Esophagus muscularis mucosa (tissue), 4 donors: ENCODE measurements around the gene CPED1.

ENCODE experiments used
- EP300 ChIP-seq: sonication (generic); formaldehyde crosslinking; IDR thresholded peaks from one replicate; pipeline ENCODE4 v1.6.1; 2017; ENCODE audit warnings: antibody characterized with exemption
- POLR2A ChIP-seq: fragments of 450-650 bp; IDR thresholded peaks from one replicate; pipeline ENCODE4 v1.6.1; 2017; ENCODE audit warnings: antibody characterized with exemption, moderate library complexity, mild to moderate bottlenecking, low read depth
- POLR2AphosphoS5 ChIP-seq, 2 donors: sonication (generic); formaldehyde crosslinking; IDR thresholded peaks; one replicate each; pipeline ENCODE4 v1.6.1; 2017; ENCODE audit warnings: antibody characterized with exemption in 2 of 2
- TF ChIP-seq, protein P1 (sequence below), 3 experiments: fragments of 200-600 bp in 2 of 3; fragments of 450-650 bp in 1 of 3; sonication (generic) in 2 of 3; IDR thresholded peaks; one replicate each; pipeline ENCODE4 v1.5.1; 2017 to 2019; ENCODE audit warnings: antibody characterized with exemption in 3 of 3, mild to moderate bottlenecking in 2 of 3, moderate library complexity in 1 of 3

DNA sequence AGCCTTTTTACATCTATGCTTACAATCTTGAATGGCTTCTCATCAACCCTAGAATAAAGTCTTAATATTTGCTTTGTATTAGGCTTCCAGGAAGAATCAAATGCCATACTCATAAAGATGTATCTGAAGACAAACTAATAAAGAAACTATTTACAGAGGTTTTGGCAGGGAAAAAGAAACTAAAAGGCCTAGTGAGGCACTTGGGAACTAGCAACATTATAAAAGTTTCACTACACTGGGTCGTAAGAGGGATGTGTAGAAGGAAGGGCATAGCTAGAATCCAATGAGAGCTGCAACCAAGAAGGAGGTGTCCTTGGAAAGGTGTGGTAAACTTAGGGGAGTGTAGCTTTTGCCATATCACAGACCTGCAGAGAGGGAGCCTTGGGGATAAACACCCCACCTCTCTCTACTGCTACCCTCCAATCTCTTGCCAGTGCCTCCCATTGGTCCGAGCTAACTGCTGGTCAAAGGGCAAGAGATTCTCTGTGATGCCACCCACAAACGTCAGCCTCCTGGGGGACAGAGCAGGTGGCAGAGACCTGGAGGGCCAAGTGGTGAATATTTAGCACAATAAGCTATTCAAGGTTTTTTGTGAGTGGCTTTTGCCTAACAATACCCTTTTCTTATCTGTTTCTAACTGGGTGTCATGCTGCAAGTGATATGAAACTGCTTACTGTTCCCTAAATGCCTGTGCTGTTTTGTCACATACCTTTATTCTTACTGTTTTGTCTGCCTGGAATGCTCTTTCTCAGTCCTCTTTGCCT, 60.7 kb downstream of the CPED1 start:
- TF ChIP-seq POLR2AphosphoS5 (IDR thresholded peaks at IDR 0.05) (no peak), EP300 (no peak), POLR2A (no peak)
- TF ChIP-seq, protein P1, sequence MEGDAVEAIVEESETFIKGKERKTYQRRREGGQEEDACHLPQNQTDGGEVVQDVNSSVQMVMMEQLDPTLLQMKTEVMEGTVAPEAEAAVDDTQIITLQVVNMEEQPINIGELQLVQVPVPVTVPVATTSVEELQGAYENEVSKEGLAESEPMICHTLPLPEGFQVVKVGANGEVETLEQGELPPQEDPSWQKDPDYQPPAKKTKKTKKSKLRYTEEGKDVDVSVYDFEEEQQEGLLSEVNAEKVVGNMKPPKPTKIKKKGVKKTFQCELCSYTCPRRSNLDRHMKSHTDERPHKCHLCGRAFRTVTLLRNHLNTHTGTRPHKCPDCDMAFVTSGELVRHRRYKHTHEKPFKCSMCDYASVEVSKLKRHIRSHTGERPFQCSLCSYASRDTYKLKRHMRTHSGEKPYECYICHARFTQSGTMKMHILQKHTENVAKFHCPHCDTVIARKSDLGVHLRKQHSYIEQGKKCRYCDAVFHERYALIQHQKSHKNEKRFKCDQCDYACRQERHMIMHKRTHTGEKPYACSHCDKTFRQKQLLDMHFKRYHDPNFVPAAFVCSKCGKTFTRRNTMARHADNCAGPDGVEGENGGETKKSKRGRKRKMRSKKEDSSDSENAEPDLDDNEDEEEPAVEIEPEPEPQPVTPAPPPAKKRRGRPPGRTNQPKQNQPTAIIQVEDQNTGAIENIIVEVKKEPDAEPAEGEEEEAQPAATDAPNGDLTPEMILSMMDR (IDR thresholded peaks at IDR 0.05) = no peak
